Superior temporal gyrus (tissue), 1 donor: ENCODE data around the gene TCAIM.
"Not testable (repeated sequence)": the region's sequence is repeated elsewhere in the genome, so short reads cannot be mapped to it uniquely, and the experiment has no call there.

Source experiments
- DNase-seq: peaks from one replicate; pipeline ENCODE4 v3.0.0-alpha.2; 2016; ENCODE audit errors: extremely low spot score

The TCAIM gene

DNA sequence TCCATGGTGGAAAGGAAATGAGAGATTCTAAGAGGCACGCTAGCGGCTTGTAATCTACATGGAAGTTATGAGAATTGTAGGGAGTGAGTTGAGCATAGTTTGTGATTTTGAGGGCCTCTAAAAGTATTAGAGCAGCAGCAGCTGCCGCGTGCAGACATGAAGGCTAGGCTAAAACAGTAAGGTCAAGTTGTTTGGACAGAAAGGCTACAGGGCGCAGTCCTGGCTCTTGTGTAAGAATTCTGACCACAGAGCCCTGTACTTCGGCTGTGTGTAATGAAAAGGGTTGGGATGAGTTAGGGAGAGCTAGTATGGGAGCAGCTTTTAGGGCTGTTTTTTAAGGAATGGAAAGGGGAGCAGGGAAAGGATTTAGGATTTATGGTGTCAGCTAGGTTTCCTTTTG, 8.0 kb downstream of the TCAIM start:
- DNase-seq = not testable (repeated sequence)

DNA sequence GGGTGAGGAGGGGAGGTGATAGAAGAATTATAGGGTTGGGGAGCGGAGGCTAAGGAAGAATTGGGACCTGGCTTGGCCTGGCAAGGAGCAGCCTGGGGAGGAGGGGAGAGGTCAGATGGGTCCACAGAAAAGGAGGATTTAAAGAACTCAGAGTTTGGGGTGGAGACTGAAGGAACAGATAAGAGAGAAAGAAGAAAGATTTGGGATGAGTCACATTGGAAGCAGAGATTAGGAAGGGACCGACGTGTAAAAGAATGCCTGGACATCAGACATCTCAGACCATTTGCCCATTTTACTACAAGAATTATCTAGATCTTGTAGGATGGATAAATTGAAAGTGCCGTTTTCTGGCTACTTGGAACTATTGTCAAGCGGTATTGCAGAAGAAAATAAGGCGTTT, 10.4 kb downstream of the TCAIM start:
- no peak for DNase-seq

DNA sequence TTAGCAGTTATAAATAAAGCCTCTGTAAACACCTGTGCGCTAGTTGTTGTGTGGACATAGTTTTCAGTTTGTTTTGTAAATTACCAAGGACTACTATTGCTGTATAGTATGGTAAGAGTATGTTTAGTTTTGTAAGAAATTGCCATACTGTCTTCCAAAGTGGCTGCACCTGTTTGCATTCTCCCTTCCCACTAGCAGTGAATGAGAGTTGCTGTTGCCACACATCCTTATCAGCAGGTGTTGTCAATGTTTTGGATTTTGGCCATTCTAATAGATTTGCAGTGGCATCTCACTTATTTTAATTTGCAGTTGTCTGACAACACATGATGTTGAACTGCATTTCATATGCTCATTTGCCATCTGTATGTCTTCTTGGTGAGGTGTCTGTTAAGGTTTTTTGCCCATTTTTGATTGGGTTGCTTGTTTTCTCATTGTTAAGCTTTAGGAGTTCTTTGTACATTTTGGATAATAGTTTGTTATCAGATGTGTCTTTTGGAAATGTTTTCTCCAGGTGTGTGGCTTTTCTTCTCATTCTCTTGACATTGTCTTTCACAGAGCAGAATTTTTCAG, 14.9 kb downstream of the TCAIM start:
- DNase-seq = no peak

DNA sequence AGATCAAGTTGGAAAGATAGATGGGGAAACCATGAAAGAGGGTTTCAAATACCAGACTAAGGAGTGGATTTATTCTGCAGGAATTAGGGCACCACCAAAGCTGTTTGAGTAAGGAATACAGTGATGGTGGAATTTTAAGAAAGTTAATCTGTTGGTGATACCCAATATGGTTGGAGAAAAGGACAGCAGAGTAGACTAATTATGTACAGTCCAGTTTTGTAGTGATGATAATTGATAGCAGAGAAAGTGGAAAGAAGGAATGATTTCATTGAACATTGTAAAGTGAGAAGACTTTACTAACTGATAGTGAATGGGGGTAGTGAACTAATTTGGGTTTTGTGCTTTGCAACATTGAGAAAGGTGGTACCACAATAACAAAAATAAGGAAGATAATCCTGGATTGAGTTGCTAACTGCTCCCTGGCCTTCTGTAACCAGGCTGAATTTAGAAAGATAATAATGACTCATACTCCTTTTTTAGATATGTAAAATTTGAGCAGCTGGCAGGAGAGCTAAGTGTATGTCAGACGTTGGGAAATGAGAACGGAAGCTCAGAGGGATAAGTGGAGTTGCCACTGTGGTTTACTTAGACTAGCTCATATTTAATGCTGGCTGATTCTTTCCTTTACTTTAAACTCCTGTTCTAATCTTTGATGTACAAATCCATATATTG, 16.9 kb downstream of the TCAIM start:
- peak; percentile 62 for DNase-seq

DNA sequence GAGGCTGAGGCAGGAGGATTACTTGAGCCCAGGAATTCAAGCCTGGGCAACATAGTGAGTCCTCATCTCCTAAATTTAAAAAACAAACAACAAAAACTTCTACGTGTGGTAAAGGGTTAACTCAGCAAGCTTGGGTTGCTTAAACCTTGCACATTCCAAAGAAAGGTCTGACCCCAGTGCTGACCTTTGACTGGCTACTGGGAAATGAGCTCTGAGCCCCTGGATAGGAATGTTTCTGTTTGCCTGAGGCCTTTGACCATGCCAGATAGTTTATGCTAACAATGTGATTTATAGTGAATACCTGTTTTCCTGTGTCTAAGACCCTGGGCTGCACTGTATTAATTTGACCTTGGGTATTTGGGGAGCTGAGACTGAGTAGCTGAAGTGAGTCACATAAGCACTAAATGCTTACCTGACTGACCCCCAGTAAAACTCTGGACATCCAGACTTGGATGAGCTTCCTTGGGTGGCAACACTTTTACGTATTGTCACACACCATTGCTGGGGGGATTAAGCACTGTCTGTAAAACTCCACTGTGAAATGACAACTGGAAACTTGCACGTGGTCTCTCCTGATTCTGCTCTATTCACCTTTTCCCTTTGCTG, 20.7 kb downstream of the TCAIM start:
- DNase-seq = no peak

DNA sequence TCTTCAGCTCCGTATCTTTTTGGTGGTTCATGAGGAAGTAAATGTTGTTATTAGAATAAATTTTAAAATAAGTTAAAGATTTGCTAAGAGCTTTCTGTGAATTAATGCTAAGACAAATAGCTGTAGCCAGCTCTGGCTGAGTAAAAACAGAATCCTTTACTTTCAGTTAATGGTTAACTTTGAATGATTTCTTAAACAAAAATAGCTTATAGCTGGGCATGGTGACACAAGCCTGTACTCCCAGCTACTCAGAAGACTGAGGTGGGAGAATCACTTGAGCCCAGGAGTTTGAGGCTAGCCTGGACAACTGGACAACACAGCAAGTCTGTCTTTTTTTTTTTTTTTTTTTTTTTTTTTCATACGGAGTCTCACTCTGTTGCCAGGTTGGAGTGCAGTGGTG, 25.0 kb downstream of the TCAIM start:
- no peak for DNase-seq

DNA sequence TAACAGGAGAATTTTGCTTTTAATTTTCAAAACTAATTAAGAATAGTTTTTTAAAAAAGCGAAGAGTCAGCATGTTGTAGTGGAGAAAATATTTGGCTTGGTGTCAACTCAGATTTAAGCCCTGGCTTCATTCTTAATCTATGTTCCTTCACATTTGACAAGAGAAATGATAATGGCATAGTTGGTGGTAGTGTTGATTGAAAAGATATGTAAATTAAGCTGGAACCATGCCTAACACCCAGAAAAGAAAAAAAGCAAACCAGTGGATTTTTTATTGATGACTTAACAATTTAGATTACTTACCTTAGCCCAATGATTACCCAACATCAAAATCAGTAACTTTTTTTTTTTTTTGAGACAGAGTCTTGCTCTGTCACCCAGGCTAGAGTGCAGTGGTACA, 27.4 kb downstream of the TCAIM start:
- DNase-seq = no peak

DNA sequence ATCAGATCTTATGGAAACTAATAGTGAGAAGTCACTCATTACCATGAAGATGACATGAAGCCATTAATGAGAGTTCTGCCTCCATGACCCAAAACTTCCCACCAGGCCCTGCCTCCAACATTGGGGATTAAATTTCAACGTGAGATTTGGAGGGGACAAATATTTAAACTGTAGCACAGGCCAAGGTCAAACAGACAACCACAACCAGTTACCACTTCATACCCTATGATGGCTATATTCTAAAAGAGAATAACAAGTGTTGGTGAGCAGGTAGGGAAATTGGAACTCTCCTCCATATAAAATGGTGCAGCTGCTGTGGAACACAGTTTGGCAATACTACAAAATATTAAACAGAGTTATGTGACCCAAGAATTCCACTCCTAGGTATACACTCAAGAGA, 36.9 kb downstream of the TCAIM start:
- no peak for DNase-seq

DNA sequence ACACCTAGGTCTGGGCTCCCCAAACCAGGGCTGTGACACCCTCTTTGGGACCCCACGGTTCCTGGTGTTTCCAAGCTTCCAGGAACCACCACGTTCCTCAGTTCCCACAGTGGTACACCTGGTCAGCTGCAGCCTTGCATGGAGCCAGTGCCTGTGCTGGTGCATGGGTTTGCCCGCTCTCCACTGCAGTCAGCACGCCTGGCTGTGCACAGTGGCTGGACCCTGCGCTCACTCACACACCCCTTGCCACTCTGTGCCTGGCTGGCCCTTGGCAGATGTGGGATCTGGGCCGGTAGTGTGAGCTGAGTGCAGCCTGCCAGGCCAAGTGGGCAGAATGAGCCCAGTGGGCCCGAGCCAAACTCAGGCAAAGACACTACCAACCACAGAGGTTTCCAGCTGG, 48.8 kb downstream of the TCAIM start:
- DNase-seq = no peak

DNA sequence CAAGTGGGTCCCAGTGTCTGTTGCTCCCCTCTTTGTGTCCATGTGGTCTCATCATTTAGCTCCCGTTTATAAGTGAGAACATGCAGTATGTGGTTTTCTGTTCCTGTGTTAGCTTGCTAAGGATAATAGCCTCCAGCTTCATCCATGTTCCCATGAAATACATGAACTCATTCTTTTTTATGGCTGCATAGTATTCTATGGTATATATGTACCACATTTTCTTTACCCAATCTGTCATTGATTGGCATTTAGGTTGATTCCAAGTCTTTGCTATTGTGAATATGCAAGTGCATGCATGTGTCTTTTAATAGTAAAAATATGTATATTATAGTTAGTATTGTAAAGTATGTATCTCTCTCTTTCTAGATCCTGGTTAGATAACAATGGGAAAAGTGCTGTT, 53.9 kb downstream of the TCAIM start:
- no peak for DNase-seq

DNA sequence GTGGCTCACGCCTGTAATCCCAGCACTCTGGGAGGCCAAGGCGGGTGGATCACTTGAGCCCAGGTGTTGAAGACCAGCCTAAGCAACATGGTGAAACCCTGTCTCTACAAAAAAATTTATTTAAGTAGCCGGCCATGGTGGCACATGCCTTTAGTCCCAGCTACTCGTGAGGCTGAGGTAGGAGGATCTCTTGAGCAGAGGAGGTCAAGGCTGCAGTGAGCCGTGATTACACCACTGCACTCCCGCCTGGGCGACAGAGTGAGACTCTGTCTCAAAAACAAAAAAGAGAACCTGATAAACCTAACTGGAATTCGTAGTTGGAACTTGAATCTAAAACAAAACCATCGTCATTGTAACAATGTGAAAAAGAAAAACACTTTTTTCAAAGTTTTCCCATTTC, 57.1 kb downstream of the TCAIM start:
- DNase-seq = no peak

DNA sequence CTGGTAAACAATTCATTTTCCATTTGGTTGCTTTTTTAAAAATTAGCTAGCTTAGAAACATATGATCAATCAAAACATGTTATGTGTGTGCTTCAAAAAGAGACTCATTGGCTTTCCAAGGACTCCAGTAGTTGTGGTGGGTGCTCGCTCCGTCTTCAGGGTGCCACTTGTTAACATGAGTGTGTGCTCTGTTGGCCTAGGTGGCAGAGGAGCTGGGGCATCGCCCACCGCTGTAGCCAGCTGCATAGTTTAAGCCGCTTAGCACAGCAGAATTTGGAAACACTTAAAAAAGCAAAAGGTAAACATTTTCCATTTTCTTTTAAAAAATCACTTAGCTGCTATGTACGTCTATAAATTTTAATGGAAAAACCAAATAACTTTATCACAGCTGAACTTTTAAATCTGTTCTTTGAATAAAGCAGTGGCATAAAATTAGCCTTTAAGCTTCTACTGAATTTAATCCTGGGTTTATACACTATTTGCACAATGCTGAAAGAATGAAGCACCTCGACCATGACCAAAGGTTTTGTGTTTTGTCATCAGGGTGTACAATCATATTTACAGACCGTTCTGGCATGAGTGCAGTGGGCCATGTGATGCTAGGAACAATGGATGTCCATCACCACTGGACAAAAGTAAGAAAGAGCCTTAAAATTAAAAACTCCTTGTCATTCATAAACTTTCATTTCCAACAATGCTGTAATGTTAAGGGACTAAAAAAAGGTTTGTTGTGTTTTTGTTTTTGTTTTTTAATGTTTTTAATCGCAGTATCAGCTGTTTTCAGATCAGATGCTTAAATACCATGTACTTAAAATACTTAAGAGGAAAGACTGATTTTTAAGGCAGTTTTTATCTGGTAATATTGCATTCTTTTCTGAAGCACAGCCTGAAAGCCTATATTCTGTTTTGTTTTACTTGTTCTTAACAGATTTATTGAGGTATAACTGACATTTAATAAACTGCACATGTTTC, 57.9 kb downstream of the TCAIM start:
- DNase-seq = no peak

DNA sequence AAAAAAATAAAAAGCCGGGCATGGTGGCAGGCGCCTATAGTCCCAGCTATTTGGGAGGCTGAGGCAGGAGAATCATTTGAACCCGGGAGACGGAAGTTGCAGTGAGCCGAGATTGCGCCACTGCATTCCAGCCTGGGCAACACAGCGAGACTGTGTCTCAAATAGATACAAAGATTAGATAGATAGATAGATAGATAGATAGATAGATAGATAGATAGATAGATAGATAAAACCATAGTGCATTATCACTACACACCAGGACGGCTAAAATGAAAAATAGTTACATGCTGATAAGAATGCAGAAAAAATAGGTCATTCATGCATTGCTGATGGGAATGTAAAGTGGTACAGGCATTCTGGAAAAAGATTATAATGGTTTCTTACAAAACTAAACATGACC, 59.7 kb downstream of the TCAIM start:
- not testable (repeated sequence) for DNase-seq

DNA sequence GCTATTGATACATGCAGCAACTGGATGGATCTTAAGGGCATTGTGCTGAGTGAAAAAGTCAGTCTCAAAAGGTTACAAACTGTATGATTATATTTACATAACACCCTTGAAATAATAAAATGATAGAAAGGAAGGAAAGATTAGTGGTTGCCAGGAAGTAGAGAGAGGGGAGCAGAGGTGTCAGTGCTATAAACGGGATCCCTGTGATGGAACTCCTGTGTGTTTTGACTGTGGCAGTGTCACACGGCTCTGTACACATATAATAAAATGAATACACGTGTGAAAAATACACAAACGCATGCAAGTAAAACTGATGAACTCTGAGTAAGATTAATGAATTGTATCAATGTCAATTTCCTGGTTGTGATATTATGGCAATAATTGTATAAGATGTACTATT, 60.3 kb downstream of the TCAIM start:
- no peak for DNase-seq

DNA sequence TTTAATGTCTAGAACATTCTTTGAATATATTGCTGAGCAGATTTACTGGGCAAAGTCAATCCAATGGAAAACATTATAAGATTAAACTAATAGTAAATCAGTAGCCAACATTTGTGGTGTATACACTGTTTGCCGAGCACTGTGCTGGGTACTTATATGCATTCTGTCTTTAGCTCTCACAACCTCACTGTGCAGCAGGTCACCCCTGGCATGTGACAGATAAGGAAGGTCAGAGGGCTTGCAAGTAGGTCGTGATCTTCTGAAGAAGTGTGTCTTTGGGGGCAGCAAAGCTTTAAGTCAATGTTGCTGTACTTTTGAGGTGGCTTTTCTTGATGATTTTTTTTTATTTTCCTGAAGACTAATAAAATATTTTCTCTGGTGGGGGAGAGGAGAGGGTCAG, 62.2 kb downstream of the TCAIM start:
- DNase-seq = no peak

DNA sequence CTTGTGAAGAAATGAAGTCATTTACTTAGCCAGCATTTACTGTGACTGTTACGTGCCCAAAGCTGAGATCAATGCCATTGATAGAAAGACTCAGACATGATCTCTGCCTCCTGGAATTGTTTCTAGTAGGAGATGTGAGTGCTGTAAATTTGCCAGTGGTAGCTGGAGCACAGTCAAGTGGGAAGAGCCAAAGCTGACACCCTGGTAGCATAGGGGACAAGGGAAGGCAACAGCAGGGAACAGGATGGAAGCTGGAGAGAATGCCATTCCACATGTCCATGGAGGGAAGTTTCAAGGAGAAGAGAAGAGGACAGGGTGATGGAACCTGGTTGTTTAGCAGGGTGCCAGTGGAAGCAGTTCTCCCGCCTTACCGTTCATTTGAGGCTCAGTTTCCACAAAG, 64.0 kb downstream of the TCAIM start:
- DNase-seq = no peak

DNA sequence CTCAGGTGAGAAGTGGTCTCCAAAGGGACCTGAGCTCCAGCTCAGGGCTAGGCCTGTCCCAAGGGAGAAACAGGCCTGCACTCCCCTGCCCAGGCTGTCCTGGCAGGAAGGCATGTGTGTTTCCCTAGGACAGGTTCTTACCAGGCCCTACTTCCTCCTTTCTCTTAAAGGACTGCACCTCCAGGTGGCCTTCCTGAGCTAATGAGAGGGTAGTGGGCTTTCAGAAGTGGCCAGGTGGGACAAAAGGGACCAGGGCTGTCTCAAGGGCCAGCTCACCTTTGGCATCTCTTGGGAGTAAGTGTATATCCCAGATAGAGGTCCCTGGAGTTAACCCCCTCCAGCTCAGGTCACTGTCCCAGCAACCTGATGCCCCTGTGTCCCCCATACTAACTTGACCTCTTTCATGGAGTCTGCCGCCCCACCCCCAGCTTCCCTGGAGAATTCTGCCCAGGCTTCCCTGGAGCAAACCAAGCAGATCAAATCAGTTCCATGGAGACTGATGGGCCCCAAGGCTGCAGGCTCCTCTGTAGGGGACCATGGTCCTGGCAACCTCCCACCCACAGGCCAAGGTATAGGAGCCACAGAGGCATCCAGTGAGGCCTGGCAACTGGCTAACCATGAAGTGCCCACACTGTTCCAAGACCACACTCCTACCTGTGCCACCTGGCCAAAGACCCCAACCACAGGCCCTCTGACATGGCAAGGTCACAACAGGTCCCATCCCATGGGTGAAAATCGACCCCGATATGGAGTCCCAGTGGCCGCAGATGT, 71.3 kb downstream of the TCAIM start:
- DNase-seq = no peak

DNA sequence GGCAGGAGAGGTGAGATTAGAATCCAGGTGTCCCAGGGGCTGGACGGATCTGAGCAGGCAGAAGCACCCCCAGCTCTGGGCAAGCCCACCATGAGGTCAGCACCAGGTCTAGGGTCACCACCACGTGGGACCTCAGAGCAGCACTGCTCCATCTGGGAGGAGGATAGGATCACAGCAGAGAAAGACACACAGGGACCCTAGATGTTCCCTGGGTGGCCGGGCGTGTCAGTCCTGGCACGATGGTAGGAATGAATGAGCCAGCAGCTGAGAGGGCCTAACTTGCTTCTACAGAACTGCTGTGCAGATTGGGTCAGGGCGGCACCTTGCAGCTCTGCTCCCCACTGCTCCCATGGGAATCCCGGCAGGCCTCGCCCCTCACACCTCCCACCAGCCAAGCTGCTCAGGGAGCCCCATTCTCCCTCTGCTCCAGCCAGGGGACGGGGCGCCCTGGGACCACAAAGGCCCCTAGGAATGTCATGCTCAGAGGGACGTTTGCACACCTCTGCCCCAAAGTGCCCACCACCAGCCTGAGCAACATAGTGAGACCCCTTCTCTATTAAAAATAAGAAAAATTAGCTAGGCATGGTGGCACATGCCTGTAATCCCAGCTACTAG, 72.6 kb downstream of the TCAIM start:
- DNase-seq = no peak

DNA sequence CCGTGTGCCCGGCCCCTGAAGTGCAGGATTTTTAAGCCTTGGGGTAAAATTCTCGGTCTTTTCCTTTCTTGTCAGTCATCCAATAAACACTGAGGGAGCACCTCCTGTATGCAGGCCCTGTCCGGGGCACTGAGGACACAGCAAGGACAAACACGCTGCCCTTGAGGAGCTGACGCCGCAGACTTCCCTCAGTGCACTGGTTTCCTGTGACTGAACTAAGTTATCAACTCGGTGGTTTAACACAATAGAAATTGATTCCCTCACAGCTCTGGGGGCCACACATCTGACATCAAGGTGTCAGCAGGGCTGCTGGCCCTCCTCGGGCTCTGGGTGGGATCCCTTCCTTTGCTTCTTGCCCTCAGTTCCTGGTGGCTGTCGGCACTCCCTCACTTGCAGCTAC, 73.8 kb downstream of the TCAIM start:
- DNase-seq = no peak

DNA sequence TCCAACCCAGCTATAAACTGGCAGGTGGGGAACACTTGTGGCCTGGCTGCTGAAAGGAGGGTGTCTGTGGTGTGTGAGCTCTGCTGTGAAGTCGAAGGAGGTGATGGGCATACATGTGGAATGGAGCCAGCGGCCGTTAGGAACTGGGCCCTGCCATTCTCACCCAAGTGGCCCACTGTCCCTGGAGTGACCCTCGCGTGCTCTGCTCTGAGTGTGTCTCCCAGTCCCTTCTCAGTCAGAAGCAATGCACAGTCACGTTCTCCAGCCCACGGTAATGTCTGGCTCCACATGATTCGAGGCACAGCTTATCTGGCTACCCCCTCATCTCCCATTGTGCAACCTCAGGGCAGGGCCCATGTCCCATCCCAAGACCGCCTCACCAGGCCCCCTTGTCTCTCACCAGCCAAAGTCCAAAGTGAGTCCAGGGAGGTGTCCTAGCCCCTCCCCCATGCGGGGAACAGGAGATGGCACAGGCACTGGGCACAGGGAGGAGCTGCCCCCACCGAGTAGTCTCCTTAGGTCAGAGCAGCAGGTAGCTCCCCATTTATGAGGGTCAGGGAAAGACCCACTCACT, 76.0 kb downstream of the TCAIM start:
- DNase-seq = no peak

DNA sequence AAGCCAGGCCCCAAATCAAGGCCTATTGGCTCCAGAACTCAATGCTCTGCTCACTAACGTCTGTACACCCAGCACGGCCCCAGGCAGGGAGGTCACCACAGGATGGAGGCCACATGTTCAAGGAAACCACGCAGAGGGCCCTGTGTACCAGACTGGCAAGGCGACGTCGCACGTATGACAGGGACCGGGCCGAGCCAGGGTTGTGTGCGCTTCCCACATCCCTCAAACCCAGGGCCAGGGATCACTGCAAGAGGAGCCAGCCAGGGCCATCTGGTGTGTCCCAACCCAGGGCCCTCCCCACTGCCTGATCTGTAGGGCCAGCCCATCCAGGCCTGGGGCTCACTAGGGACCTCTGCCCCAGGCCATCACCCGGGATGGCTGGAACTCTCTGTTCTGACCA, 76.9 kb downstream of the TCAIM start:
- DNase-seq = no peak
